NCI-H748 (cell line): ENCODE results near the gene CARMIL1.

Source experiments
- DNase-seq: peaks from one replicate; lab custom pipeline; 2025; ENCODE audit not compliant: unreplicated experiment; lab: John Stamatoyannopoulos, UW

Gene CARMIL1

GRCh38 chr6:25278914-25279747, at the start of gene CARMIL1:
Gene CARMIL1, plus strand, starts transcription at chr6:25279374. Its CDS starts 422 bp downstream, at chr6:25279796.
- peak; percentile 96 for DNase-seq

- DNase-seq: no peak
Measured at GRCh38 chr6:25229671-25230321, 49.4 kb upstream of the CARMIL1 start.

- no peak for DNase-seq
Measured at GRCh38 chr6:25232479-25232878, 46.7 kb upstream of the CARMIL1 start.

GRCh38 chr6:25233226-25233625, 45.9 kb upstream of the CARMIL1 start:
- DNase-seq: no peak

GRCh38 chr6:25237579-25237978, 41.6 kb upstream of the CARMIL1 start:
- DNase-seq: no peak

- no peak for DNase-seq
Measured at GRCh38 chr6:25239059-25239458, 40.1 kb upstream of the CARMIL1 start.

- DNase-seq: no peak
Measured at GRCh38 chr6:25239498-25239897, 39.7 kb upstream of the CARMIL1 start.

- peak; percentile 62 for DNase-seq
Measured at GRCh38 chr6:25242567-25242966, 36.6 kb upstream of the CARMIL1 start.

- no peak for DNase-seq
Measured at GRCh38 chr6:25244865-25245264, 34.3 kb upstream of the CARMIL1 start.

- no peak for DNase-seq
Measured at GRCh38 chr6:25248123-25248522, 31.1 kb upstream of the CARMIL1 start.

GRCh38 chr6:25249133-25249532, 30.0 kb upstream of the CARMIL1 start:
- no peak for DNase-seq

GRCh38 chr6:25250878-25251277, 28.3 kb upstream of the CARMIL1 start:
- DNase-seq: no peak

GRCh38 chr6:25251426-25251825, 27.7 kb upstream of the CARMIL1 start:
- peak; percentile 51 for DNase-seq

- peak; percentile 94 for DNase-seq
Measured at GRCh38 chr6:25253351-25253750, 25.8 kb upstream of the CARMIL1 start.

- no peak for DNase-seq
Measured at GRCh38 chr6:25254671-25255070, 24.5 kb upstream of the CARMIL1 start.

- no peak for DNase-seq
Measured at GRCh38 chr6:25257686-25258348, 21.4 kb upstream of the CARMIL1 start.

- no peak for DNase-seq
Measured at GRCh38 chr6:25259756-25260155, 19.4 kb upstream of the CARMIL1 start.

GRCh38 chr6:25263657-25264056, 15.5 kb upstream of the CARMIL1 start:
- DNase-seq: no peak

- no peak for DNase-seq
Measured at GRCh38 chr6:25266456-25267100, 12.6 kb upstream of the CARMIL1 start.

GRCh38 chr6:25267662-25268061, 11.5 kb upstream of the CARMIL1 start:
- no peak for DNase-seq

- DNase-seq: no peak
Measured at GRCh38 chr6:25270559-25270958, 8.6 kb upstream of the CARMIL1 start.
